GM18507 (cell line): ENCODE data around the gene CLCN1.

Source experiments
- DNase-seq: peaks from one replicate; pipeline ENCODE4 v3.0.0; 2011; ENCODE audit warnings: low read depth; ENCODE audit not compliant: insufficient read length; ENCODE audit errors: extremely low spot score
- FAIRE-seq: peaks from 2 replicates; lab custom pipeline; 2011; peaks lifted over from hg19 to GRCh38; lab: Jason Lieb, UNC

Gene CLCN1

DNA sequence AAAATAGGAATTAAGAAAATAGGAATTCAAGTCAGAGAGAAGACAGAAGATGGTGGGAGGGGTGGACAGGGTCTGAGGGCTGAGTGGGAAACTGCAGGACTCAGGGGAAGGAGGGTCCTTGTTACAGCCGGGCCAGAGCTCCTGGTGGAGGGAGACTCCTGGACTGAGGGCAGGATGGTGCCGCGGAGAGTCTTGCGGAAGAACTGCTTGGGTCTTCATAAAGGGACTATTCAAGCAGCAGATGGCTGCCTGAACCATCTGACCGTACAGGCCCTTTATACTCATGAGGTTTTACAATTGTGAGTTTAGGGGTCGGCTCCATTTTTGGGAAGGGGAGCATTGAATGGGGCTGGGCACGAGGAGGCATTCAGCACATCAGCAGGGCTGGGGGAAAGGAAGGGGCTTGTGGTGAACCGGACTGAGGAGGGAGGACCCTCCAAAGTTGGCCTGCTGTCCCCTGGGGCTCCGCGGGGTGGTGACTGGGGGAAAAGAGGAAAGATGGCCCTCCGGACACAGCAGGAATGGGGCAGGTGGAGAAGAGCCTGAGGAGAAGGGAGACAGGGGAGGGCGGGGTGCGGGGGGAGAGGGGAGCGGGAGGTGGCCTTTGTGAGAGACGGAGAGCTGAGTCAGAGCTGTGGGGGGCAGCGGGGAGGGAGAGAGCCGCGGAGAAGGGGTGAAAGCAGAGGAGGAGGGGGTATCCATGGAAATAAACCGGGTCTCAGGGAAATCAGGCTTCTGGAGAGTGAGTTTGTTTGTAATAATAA lies 45.1 kb downstream of the CLCN1 start:
- DNase-seq = no peak
- no peak for FAIRE-seq

DNA sequence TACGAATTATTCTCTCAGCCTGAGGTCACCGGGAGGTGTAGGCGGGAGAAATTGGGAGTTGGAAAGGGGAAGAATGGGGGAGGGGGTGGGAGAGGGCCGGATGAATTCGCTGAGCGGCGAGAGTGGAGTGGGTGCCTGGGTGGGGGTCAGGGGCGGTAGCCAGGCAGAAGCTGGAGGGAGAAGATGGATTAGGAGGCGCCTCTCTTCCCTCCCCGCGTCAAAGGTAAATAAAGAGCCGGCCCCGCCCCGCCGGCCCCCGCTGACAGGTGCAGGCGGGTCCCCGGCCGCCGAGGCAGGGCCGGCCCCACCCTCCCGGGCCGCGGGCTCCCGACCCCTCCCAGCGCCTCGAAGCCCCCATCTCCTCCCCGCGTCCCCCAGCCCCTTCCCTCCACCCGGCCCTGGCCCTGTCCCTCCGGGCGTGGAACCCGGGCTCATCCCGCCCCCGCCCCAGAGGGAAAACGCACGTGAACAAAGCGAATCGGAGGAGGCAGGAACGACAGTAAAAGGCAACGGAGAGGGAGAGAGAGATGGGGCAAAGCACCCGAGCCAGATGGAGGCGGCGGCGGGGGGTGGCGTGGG lies 45.7 kb downstream of the CLCN1 start:
- DNase-seq (no peak), FAIRE-seq (no peak)

DNA sequence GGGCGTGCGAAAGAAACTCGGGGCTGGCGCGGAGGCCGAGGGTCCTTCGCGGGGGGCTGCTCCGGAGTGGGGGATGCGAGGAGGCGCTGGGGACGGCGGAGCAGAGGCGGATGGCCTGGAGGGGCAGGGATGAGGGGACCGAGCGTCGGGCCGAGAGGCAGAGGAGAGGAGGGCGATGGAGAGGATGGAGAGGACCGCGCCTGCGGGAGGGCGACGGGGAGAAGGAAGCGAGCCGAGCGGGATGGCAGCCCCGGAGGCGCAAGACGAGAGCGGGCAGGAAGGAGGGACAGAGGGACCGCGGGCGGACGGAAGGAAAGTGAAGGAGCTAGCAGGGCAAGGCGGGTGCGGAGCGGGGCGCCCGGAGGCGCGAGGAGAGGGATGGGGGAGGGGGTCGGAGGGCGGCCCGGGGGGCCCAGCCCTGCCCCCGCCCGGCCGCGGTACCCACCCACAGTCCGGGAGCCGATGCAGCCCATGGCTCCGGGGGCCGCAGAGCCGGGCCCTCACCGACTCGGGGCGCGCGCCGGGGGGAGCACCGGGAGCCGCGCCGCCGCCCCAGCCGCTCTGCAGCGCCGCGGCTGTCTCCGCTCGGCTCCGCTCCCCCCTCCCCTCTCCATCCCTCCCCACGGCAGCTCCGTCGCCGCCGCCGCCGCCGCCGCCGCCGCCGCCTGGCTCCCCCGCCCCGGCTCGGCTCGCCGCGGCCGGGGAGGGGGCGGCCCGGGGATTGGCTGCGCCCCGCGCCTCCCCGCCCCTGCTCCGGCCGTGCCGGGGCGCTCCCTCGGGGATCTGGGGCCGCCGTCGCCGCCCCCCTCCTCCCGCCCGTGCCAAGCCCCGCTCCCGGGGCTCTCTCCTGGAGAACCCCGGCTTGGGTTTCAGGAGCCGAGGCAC lies 46.5 kb downstream of the CLCN1 start, which contains the start of gene FAM131B:
Gene FAM131B, minus strand, starts transcription at position 583 of the 885 bp plus-strand sequence. Its CDS starts 110 bp downstream, at position 473.
- DNase-seq (no peak), FAIRE-seq (no peak)

DNA sequence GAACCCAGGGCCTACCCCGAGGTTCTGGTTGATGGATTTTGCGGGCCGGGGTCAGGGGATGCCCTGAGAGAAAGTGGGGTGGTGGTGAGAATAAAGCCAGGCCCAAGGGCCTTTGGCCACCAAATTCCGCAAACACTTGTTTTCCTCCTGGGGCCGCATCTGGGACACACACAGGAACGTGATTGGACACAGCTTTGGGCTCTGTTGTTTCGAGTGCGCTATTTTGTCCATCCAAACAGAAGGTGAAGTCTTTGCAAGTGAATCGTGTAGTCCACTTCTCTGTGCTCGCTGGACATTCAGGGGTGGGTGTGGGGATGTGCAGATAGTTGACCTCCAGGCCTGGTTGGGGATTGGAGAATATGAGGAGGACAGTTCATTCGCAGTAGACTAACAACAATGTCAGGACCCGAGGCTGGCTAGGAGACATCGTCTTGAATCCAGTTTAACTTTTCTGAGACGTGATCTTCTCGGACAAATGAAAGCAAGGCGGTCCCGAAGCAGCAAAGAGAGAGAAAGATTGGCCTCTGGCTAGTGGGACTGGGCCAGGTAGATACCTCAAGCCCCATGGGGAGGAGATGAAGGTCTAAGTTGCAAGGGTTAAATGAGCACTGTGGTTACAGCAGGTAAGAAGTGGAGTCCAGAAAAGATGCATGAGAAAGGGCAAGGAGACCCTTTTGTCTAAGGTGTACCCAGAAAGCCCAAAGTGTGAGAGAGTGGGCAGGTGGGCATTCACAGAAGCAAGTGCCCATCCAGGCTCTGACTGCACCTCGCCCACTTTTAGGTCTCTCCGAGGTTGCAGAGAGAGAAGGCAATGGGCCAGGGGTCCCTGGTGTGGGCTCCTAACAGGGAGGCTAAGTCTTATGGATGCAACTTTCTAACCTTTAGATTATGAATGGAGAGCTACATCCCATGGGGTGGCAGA lies 47.4 kb downstream of the CLCN1 start:
- DNase-seq (no peak), FAIRE-seq (no peak)

DNA sequence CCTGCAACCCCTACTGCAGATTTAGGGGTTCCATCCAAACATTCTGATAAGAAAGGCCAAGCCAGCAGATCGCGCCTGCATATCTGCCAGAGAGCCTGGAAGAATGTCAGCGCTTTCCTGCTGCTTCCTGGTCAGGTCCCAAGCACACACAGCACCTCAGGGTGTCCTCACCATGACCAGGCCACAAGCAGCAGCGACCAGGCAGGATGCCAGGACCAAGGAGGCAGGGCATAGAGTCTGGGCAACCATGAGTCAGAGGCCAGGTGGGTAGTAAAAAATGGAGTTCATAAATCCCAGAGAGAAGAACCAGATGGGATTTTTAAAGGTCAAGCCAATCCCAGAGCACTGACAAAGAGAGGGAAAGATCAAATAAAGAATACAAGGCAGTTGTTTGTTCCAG lies 52.1 kb downstream of the CLCN1 start:
- FAIRE-seq = no peak
- DNase-seq = no peak

DNA sequence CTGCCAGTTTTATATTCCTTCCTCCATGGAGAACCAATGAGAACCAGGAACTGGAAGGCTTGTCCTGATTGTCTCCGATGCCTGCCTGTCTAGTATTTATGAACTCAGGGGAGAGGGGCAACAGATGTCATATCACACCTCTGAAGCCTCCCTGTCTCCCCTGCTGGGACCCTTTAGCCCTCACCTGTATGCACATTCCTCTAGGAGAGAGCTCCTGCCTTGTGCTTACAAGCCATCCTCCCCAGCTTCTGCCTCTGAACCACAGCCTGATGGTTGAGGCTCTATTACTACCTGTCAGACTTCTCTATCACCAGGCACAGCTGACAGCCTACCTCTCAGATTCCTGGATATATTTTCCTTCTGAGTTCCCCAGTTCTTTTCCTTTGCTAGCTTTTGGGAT lies 52.5 kb downstream of the CLCN1 start:
- DNase-seq = no peak
- FAIRE-seq = no peak

DNA sequence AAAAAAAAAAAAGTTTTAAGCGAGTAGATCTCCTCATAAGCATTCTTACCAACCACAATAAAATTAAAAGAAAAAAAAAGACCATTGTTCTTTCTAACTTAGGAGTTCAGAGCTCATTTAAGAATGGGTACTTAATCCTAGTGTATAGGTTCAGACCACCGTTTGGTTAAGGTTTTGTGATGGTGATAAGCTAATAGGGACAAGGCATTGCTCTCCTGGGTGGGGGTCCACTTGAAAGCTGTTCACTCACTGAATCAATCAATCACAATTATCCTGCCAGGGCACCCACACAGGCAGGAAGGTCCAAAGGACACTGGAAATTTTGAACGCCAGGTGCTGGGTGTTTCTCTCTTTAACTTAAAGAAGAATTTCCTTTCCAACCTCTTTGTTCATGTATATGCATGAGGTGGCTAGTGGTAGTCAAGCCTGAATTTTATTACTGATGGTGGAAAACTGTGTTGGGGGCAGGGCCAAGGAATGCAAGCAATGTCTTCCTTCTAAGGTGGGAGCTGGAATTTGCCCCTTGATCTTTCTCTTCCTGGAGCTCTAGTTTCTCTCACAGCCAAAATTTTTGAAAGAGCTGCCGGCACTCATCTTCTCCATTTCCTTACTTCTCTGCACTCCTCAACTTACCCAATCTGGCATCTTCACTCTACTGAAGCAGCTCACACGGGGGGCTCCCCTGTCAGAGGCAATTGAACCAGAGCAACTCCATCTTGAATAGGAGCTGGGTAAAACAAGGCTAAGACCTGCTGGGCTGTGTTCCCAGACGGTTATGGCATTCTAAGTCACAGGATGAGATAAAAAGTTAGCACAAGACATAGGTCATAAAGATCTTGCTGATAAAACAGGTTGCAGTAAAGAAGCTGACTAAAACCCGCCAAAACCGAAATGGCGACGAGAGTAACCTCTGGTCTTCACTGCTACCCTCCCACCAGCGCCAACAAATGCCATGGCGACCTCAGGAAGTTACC lies 54.1 kb downstream of the CLCN1 start:
- no peak for FAIRE-seq

DNA sequence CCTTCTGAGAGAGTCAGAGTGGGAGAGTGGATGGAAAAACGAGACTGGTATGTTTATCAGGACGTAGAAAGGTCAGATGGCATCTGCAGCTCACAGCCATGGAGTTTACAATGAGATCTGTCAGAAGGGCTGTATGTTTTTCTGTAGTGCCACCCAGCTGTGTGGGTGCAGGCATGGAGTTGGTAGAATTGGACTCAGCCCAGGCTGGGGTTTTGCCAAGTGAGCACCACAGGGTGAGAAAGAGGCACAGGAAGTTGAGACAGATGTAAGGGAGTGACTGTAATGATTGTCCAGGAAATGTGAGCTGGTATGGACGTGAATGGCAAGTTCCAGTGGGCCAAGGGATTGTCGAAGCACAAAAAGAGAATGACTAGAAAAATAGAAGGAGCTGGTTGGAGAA lies 56.2 kb downstream of the CLCN1 start:
- FAIRE-seq = no peak
- no peak for DNase-seq

More for the DNA sequence above, 54.1 kb downstream of the CLCN1 start:
- DNase-seq = no peak

DNA sequence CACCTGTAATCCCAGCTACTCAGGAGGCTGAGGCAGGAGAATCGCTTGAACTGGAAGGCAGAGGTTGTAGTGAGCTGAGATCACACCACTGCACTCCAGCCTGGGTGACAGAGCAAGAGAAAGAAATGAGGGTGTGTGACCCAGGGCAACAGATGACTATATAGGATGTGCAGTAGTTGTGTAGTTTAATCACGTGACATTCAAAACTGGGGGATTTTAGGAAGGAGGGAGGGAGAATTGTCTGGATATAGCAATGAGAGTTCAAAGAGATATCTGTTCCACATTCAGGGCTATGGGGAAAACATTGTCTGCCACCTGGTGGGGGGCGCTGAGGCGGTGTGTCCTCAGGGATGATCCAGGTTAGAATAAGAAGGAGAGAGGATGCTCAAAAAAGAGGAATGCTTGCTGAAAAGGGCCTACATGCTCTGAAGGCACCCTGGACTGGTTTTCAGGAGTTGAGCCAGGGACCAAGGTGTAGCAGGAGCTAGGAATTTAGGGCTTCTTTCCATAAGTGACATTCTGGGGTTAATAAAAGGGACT lies 57.4 kb downstream of the CLCN1 start:
- no peak for FAIRE-seq
- no peak for DNase-seq

DNA sequence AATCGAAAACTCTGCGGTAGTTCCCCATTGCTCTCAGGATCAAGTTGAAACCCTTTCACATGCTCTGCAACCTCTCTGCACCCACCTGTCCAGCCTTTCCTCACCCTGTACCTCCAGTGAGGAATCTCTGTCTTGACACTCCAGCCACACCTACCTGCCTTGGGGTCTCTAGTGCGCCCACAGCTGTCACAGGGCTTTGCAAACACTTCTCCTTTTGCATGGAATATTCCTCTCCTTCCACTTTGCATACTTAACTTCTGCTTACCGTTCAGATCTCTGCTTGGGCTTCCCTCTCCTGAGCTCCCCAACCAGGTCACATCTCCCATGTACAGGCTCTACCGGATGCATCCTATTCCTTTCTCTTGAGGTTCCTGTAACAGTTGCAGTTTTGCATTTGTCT lies 58.6 kb downstream of the CLCN1 start:
- no peak for FAIRE-seq

DNA sequence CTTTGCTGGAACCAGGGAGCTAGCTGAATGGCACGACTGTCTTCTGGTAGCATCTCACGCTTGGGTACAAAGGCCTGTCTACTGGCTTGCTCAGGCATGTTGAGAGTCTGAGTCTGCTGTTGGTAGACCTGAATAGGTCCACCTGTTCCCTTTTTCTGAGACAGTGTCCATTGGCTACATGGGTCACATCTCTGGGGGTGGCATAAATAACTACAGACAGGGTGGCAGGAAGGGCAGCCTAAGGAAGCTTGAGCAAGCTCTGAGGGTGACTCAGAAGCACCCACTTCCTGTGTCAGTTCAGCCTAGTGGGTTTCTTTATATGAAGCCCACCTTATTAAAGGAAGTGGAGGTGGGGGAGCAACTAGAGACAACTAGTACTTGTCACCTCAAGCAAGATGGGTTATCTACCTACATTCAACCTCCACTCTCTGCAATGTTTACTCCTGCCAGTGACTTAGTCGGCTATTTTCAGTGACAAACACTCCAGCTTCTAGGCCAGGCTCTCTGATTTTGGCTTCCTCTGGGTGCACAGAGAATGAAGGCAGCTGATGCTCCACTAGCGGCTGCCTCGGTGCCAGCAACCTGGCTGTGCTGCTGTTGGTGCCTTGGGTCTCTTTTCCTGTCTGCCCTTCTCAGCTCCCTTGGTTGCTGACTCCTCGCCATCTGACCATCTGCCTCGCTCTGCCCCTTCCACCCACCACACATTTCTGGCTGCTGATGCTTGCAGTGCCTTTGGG lies 59.6 kb downstream of the CLCN1 start:
- DNase-seq = no peak

More for the DNA sequence above, 58.6 kb downstream of the CLCN1 start:
- no peak for DNase-seq

DNA sequence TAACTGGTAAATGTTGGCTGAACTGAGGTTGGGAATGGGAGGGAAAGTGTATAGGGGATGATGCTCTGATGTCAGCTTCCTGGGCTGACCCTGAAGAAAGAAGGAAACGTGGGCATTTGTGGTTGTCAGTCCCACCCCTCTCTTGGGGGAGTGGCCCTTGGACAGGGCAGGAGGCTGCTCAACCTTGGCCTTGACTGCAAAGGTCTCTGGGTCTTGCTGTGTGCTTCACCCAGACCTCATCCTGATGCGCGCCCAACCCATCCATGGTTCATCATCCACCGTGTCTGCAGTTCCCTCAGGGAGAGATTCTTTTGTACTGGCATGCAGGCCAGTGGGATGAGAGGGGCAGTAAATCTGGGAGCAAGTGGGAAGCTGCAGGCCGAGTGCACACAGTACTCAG lies 60.5 kb downstream of the CLCN1 start:
- FAIRE-seq (no peak), DNase-seq (no peak)

More for the DNA sequence above, 59.6 kb downstream of the CLCN1 start:
- no peak for FAIRE-seq

DNA sequence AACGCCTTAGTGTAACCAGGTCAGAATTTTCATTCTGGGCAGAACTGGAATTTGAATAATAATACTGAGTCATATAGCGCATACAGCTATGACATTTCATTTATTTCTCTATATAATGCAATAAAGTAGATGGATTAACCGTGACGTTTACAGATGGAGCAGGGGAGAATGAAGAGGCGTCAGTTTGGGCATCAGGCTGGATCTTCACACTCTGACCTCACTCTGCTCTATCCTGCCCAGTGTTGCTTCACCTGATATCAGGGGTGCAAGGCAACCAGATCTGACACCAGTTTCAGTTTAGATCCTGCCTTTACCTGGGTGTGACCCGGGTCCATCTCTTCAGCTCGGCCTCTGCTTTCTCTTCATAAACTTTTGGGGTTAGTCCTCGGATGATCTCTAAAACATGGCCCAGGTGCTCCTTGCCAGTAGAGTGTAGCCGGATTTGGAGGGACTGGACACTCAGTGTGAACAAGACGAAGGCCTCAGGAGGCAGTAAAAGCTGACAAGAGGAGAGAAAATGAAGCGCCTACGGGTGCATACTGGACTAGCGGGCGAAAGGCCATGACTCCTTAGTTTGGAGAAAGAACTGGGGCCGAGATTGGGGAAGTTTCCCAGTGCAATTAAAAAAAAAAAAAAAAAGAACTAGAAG lies 63.8 kb downstream of the CLCN1 start:
- FAIRE-seq (no peak), DNase-seq (no peak)

DNA sequence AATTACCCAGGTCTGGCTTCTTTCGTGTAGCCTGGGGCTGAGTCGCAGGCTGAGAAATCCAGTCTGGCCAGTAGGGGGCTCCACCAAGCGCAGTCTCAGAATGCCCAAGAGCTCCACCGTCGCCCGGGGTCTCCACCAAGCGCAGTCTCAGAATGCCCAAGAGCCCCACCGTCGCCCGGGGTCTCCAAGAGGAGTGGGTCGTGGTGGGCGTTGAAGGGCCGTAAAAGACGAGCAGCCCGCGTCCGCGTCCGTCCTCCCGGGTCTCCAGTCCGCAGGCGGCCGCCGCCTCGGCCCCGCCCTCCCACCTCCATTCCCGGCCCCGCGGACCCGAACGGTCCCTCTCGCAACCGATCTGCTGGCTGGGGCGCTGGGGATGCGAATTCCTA lies 64.3 kb downstream of the CLCN1 start:
- DNase-seq = peak; percentile 65
- peak; percentile 15 for FAIRE-seq

DNA sequence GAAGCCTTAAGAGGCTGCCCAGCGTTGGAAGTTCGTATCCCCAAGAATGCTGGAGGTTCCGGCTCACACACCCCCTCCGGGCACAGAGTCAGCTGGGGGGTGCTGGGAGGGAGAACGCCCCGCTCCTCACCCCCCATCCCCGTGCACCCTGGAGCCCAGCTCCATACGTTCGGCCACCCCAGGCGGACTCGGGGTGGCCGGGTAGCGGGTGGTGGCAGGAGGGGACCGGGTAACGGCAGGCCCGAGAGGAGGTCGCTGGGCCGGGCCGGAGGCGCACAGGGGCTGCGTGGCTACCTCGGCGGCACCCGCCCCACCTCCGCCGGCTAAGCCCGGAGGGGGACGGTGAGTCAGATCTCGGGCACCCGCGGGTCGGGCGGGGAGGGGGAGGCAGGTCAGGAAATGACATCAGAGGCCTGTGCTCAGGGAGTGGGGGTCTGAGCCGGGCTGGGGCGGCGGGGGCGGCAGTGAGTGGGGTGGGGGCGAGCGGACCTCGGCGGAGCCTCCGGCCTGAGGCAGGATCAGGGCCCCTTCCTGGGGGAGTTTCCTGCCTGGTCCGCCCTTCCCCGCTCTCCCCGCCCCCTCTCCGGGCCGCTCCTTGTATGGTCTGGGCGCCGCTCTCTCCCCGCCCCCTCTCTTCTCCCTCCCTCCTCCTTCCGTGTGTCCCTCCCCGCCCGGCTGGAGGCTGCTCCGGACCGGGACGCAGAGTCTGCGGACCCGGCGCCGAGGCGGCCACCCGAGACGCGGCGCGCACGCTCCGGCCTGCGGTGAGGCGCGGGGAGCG lies 64.9 kb downstream of the CLCN1 start, which contains the start of gene ZYX:
Gene ZYX, plus strand, starts transcription at position 700 of the 781 bp plus-strand sequence. CDS start 227 bp downstream, outside the sequence.
- DNase-seq (peak; percentile 95), FAIRE-seq (peak; percentile 70)
